ENCODE data around the gene FRMD6. TPM values are rescaled to one million over a fixed set of nuclear protein-coding genes. Genes with fewer than 3 reads are reported as not detected.

FRMD6 gene
- total RNA-seq, 1 experiment from 2014 or later: 40.7 TPM

GRCh38 chr14:51616256-51616655, 35.5 kb upstream of the FRMD6 start:
- in situ Hi-C loops (cut with HindIII; ENCODE audit: low pct_unique_long_range_greater_than_20kb, low sequenced_read_pairs) (no loop called here), intact Hi-C loops (cut with micrococcal nuclease; ENCODE audit: unreplicated experiment) (no loop called here)
- peaks cover 14% of the 10 kb centered on the region for H3K4me1 ChIP-seq (ENCODE audit: control insufficient read depth, insufficient read depth, low read length)
- H3K36me3 ChIP-seq (ENCODE audit: control insufficient read depth, insufficient read depth, low read length): no peaks in the 10 kb centered on the region
- TF ChIP-seq TCF7L2 (IDR thresholded peaks at IDR 0.05; ENCODE audit: low read depth, low read length): no peak
- no peaks in the 10 kb centered on the region for H3K9me3 ChIP-seq (ENCODE audit: control insufficient read depth, insufficient read depth, low read depth, low read length)
- no peak overlapping the region for H3K4me3 ChIP-seq (ENCODE audit: low read depth in 2 of 2, low read length in 2 of 2)
- ChIA-PET POLR2A (no interaction called here), CTCF (no interaction called here)
- no peak for DNase-seq (ENCODE audit: low read depth, low spot score)
- peak overlapping the region; percentile 51; the same call in 1 of the 2 replicates for H3K27ac ChIP-seq (ENCODE audit: low read length)
- no peaks in the 10 kb centered on the region for H3K27me3 ChIP-seq (ENCODE audit: control insufficient read depth, insufficient read depth, low read length)
- no peak for ATAC-seq
- no TSS peak for BruUV-seq (replicated peaks)

- ChIA-PET CTCF (no interaction called here), POLR2A (no interaction called here)
- Histone ChIP-seq H3K4me3 (ENCODE audit: low read depth in 2 of 2, low read length in 2 of 2) (no peak overlapping the region), H3K36me3 (ENCODE audit: control insufficient read depth, insufficient read depth, low read length) (no peaks in the 10 kb centered on the region), H3K27ac (ENCODE audit: low read length) (peak overlapping the region; percentile 51), H3K9me3 (ENCODE audit: control insufficient read depth, insufficient read depth, low read depth, low read length) (no peaks in the 10 kb centered on the region), H3K27me3 (ENCODE audit: control insufficient read depth, insufficient read depth, low read length) (no peaks in the 10 kb centered on the region), H3K4me1 (ENCODE audit: control insufficient read depth, insufficient read depth, low read length) (peaks cover 14% of the 10 kb centered on the region)
- intact Hi-C loops (cut with micrococcal nuclease; ENCODE audit: unreplicated experiment) (no loop called here), in situ Hi-C loops (cut with HindIII; ENCODE audit: low pct_unique_long_range_greater_than_20kb, low sequenced_read_pairs) (no loop called here)
- TF ChIP-seq POLR2AphosphoS5 (IDR thresholded peaks at IDR 0.05; ENCODE audit: low read depth, low read length): 0 out of 2 replicates have a peak, but pooled peaks have one; percentile 23
- no peak for TF ChIP-seq TCF7L2 (IDR thresholded peaks at IDR 0.05; ENCODE audit: low read depth, low read length)
- BruUV-seq (replicated peaks): no TSS peak
- DNase-seq (ENCODE audit: low read depth, low spot score): peak; percentile 74
- ATAC-seq: peak; percentile 95
These were observed 34.8 kb upstream of the FRMD6 start for GRCh38 chr14:51616724-51617409.

- Histone ChIP-seq H3K36me3 (ENCODE audit: control insufficient read depth, insufficient read depth, low read length) (no peaks in the 10 kb centered on the region), H3K9me3 (ENCODE audit: control insufficient read depth, insufficient read depth, low read depth, low read length) (no peaks in the 10 kb centered on the region), H3K27me3 (ENCODE audit: control insufficient read depth, insufficient read depth, low read length) (no peaks in the 10 kb centered on the region), H3K4me1 (ENCODE audit: control insufficient read depth, insufficient read depth, low read length) (peaks cover 14% of the 10 kb centered on the region), H3K4me3 (ENCODE audit: low read depth in 2 of 2, low read length in 2 of 2) (no peak overlapping the region), H3K27ac (ENCODE audit: low read length) (peak overlapping the region; percentile 39; the same call in 1 of the 2 replicates)
- BruUV-seq (replicated peaks): no TSS peak
- no peak for DNase-seq (ENCODE audit: low read depth, low spot score)
- ATAC-seq: no peak
- TF ChIP-seq, protein P1, sequence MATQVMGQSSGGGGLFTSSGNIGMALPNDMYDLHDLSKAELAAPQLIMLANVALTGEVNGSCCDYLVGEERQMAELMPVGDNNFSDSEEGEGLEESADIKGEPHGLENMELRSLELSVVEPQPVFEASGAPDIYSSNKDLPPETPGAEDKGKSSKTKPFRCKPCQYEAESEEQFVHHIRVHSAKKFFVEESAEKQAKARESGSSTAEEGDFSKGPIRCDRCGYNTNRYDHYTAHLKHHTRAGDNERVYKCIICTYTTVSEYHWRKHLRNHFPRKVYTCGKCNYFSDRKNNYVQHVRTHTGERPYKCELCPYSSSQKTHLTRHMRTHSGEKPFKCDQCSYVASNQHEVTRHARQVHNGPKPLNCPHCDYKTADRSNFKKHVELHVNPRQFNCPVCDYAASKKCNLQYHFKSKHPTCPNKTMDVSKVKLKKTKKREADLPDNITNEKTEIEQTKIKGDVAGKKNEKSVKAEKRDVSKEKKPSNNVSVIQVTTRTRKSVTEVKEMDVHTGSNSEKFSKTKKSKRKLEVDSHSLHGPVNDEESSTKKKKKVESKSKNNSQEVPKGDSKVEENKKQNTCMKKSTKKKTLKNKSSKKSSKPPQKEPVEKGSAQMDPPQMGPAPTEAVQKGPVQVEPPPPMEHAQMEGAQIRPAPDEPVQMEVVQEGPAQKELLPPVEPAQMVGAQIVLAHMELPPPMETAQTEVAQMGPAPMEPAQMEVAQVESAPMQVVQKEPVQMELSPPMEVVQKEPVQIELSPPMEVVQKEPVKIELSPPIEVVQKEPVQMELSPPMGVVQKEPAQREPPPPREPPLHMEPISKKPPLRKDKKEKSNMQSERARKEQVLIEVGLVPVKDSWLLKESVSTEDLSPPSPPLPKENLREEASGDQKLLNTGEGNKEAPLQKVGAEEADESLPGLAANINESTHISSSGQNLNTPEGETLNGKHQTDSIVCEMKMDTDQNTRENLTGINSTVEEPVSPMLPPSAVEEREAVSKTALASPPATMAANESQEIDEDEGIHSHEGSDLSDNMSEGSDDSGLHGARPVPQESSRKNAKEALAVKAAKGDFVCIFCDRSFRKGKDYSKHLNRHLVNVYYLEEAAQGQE (IDR thresholded peaks at IDR 0.05; ENCODE audit: insufficient read depth in 1 of 2, low read depth in 2 of 2, low read length in 1 of 2): no peak
- TF ChIP-seq POLR2AphosphoS5 (IDR thresholded peaks at IDR 0.05; ENCODE audit: low read depth, low read length) (no peak), SIN3A (IDR thresholded peaks at IDR 0.05; ENCODE audit: borderline replicate concordance, insufficient read depth, low read depth, low read length) (no peak), TCF7L2 (IDR thresholded peaks at IDR 0.05; ENCODE audit: low read depth, low read length) (no peak)
- TF ChIP-seq, protein P2, sequence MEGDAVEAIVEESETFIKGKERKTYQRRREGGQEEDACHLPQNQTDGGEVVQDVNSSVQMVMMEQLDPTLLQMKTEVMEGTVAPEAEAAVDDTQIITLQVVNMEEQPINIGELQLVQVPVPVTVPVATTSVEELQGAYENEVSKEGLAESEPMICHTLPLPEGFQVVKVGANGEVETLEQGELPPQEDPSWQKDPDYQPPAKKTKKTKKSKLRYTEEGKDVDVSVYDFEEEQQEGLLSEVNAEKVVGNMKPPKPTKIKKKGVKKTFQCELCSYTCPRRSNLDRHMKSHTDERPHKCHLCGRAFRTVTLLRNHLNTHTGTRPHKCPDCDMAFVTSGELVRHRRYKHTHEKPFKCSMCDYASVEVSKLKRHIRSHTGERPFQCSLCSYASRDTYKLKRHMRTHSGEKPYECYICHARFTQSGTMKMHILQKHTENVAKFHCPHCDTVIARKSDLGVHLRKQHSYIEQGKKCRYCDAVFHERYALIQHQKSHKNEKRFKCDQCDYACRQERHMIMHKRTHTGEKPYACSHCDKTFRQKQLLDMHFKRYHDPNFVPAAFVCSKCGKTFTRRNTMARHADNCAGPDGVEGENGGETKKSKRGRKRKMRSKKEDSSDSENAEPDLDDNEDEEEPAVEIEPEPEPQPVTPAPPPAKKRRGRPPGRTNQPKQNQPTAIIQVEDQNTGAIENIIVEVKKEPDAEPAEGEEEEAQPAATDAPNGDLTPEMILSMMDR (IDR thresholded peaks at IDR 0.05): no peak
- POLR2A ChIA-PET: no interaction called here
- intact Hi-C loops (cut with micrococcal nuclease; ENCODE audit: unreplicated experiment): no loop called here
- in situ Hi-C loops (cut with HindIII; ENCODE audit: low pct_unique_long_range_greater_than_20kb, low sequenced_read_pairs): no loop called here
- CTCF ChIA-PET: no interaction called here
These were observed 32.1 kb upstream of the FRMD6 start for GRCh38 chr14:51619561-51619960.

All from Panc1 (cell line).